Measurements from ENCODE around the gene CEP164. TPM values are rescaled to one million over a fixed set of nuclear protein-coding genes. Genes with fewer than 3 reads are reported as not detected.

CEP164 gene
- polyA plus RNA-seq, 3 donors: 4.3 to 32.1 (median 8.0) TPM

- Mint-ChIP-seq H3K36me3 (no peaks in the 10 kb centered on the region), H3K4me3 (no peak overlapping the region), H3K4me1 (no peaks in the 10 kb centered on the region), H3K9me3 (no peaks in the 10 kb centered on the region), H3K27ac (no peak overlapping the region), H3K27me3 (ENCODE audit: low read depth in 3 of 3) (peaks cover 1 to 17% (median 2%) of the 10 kb centered on the region in 3 donors)
- Histone ChIP-seq H2AFZ (ENCODE audit: insufficient read depth, low read depth, low read length, poor library complexity, severe bottlenecking) (no peak overlapping the region), H3K27me3 (ENCODE audit: control insufficient read depth in 2 of 2, insufficient read depth in 2 of 2, low read length in 2 of 2) (no peaks in the 10 kb centered on the region), H3K4me3 (replicated peaks in 1 of 3; ENCODE audit: low read depth in 2 of 3, low read length in 3 of 3) (no peak overlapping the region), H3K9ac (ENCODE audit: insufficient read depth, low read length, poor library complexity, severe bottlenecking) (no peak overlapping the region), H3K36me3 (replicated peaks in 1 of 2; ENCODE audit: control insufficient read depth in 1 of 2, insufficient read depth in 2 of 2, low read length in 2 of 2) (no peaks in the 10 kb centered on the region), H4K20me1 (ENCODE audit: insufficient read depth, low read length) (no peaks in the 10 kb centered on the region), H3K9me3 (replicated peaks in 1 of 2; ENCODE audit: control insufficient read depth in 1 of 2, insufficient read depth in 1 of 2, low read length in 2 of 2) (no peaks in the 10 kb centered on the region), H3K4me2 (replicated peaks; ENCODE audit: extremely low read depth, low read length, poor library complexity, severe bottlenecking) (no peak overlapping the region), H3K27ac (ENCODE audit: low read depth in 1 of 2, low read length in 2 of 2) (no peak overlapping the region), H3K4me1 (ENCODE audit: control insufficient read depth in 1 of 2, insufficient read depth in 2 of 2, low read length in 2 of 2) (no peaks in the 10 kb centered on the region), H3K79me2 (ENCODE audit: insufficient read depth, low read length) (no peaks in the 10 kb centered on the region)
- WGBS (ENCODE audit: insufficient coverage): 98% methylated on average over 11 of the region's 13 CpGs
- no peak for DNase-seq
- intact Hi-C loops (cut with micrococcal nuclease): loop anchor here (10.0 kb wide), 2 partner anchors 524 to 534 kb away; no protein-coding TSS in a partner anchor
- no peak for TF ChIP-seq CTCF (IDR thresholded peaks at IDR 0.05)
Measured at GRCh38 chr11:117421041-117421440, 93.4 kb downstream of the CEP164 start.

GRCh38 chr11:117421476-117421875, 93.8 kb downstream of the CEP164 start:
- no peak overlapping the region for H3K9ac ChIP-seq (ENCODE audit: insufficient read depth, low read length, poor library complexity, severe bottlenecking)
- Mint-ChIP-seq H3K9me3 (no peaks in the 10 kb centered on the region), H3K4me1 (peaks cover 1% of the 10 kb centered on the region), H3K27me3 (ENCODE audit: low read depth in 3 of 3) (peaks cover 0 to 17% (median 1%) of the 10 kb centered on the region in 3 donors), H3K27ac (no peak overlapping the region), H3K36me3 (no peaks in the 10 kb centered on the region), H3K4me3 (no peak overlapping the region)
- H3K27me3 ChIP-seq (ENCODE audit: control insufficient read depth in 2 of 2, insufficient read depth in 2 of 2, low read length in 2 of 2): no peaks in the 10 kb centered on the region
- TF ChIP-seq CTCF (IDR thresholded peaks at IDR 0.05): no peak
- H3K4me1 ChIP-seq (ENCODE audit: control insufficient read depth in 1 of 2, insufficient read depth in 2 of 2, low read length in 2 of 2): no peaks in the 10 kb centered on the region
- intact Hi-C loops (cut with micrococcal nuclease): loop anchor here (10.0 kb wide), 2 partner anchors 523 to 533 kb away; no protein-coding TSS in a partner anchor
- H3K4me3 ChIP-seq (replicated peaks in 1 of 3; ENCODE audit: low read depth in 2 of 3, low read length in 3 of 3): no peak overlapping the region
- H3K79me2 ChIP-seq (ENCODE audit: insufficient read depth, low read length): no peaks in the 10 kb centered on the region
- H3K27ac ChIP-seq (ENCODE audit: low read depth in 1 of 2, low read length in 2 of 2): no peak overlapping the region
- no peaks in the 10 kb centered on the region for H4K20me1 ChIP-seq (ENCODE audit: insufficient read depth, low read length)
- 94% methylated on average over 3 of the region's 7 CpGs for WGBS (ENCODE audit: insufficient coverage)
- DNase-seq: no peak
- no peak overlapping the region for H2AFZ ChIP-seq (ENCODE audit: insufficient read depth, low read depth, low read length, poor library complexity, severe bottlenecking)
- no peak overlapping the region for H3K4me2 ChIP-seq (replicated peaks; ENCODE audit: extremely low read depth, low read length, poor library complexity, severe bottlenecking)
- no peaks in the 10 kb centered on the region for H3K9me3 ChIP-seq (replicated peaks in 1 of 2; ENCODE audit: control insufficient read depth in 1 of 2, insufficient read depth in 1 of 2, low read length in 2 of 2)
- H3K36me3 ChIP-seq (replicated peaks in 1 of 2; ENCODE audit: control insufficient read depth in 1 of 2, insufficient read depth in 2 of 2, low read length in 2 of 2): no peaks in the 10 kb centered on the region
